Right atrium auricular region (tissue), 2 donors: ENCODE results near the gene ST13. TPM values are rescaled to one million over a fixed set of nuclear protein-coding genes. Genes with fewer than 3 reads are reported as not detected.
A peak's percentile ranks its signal among the peaks of the same experiment; 100 is the strongest.

Experiments
- DNase-seq: peaks from one replicate; pipeline ENCODE4 v3.0.0-alpha.2; 2019; ENCODE audit warnings: low spot score
- H3K27ac ChIP-seq, 2 donors: fragments of 200-600 bp; sonication (generic); 1 replicate in 1 of 2; 2 replicates in 1 of 2; pipeline ENCODE4 v1.5.1; 2016 to 2019
- H3K27me3 ChIP-seq, 2 donors: fragments of 200-600 bp; sonication (generic); one replicate each; pipeline versions ENCODE4 v1.5.1 to v1.6.0; 2017 to 2019
- H3K36me3 ChIP-seq: fragments of 200-600 bp; sonication (generic); one replicate; pipeline ENCODE4 v1.5.1; 2016
- H3K4me1 ChIP-seq, 2 donors: fragments of 200-600 bp; sonication (generic); one replicate each; pipeline versions ENCODE4 v1.5.1 to v1.6.0; 2017 to 2019
- H3K4me3 ChIP-seq, 2 donors: fragments of 200-600 bp; sonication (generic); 1 replicate in 1 of 2; 2 replicates in 1 of 2; pipeline ENCODE4 v1.5.1; 2017 to 2019; ENCODE audit warnings: mild to moderate bottlenecking in 1 of 2, moderate library complexity in 1 of 2
- H3K9me3 ChIP-seq, 2 donors: fragments of 200-600 bp; sonication (generic); one replicate each; pipeline ENCODE4 v1.5.1; 2019
- CTCF ChIP-seq, 2 donors: fragments of 200-600 bp; sonication (generic); IDR thresholded peaks; one replicate each; pipeline ENCODE4 v1.5.1; 2019; ENCODE audit warnings: antibody characterized with exemption in 2 of 2
- total RNA-seq, 2 donors: library from RNA; depleted of rRNA; stranded (reverse); fragments of >200 nt; gene quantifications; one replicate each; pipeline ENCODE4 v1.1.0, GENCODE V29; 2016

ST13 gene
- 100 to 1,000 TPM; 101 to 105 TPM for total RNA-seq

DNA sequence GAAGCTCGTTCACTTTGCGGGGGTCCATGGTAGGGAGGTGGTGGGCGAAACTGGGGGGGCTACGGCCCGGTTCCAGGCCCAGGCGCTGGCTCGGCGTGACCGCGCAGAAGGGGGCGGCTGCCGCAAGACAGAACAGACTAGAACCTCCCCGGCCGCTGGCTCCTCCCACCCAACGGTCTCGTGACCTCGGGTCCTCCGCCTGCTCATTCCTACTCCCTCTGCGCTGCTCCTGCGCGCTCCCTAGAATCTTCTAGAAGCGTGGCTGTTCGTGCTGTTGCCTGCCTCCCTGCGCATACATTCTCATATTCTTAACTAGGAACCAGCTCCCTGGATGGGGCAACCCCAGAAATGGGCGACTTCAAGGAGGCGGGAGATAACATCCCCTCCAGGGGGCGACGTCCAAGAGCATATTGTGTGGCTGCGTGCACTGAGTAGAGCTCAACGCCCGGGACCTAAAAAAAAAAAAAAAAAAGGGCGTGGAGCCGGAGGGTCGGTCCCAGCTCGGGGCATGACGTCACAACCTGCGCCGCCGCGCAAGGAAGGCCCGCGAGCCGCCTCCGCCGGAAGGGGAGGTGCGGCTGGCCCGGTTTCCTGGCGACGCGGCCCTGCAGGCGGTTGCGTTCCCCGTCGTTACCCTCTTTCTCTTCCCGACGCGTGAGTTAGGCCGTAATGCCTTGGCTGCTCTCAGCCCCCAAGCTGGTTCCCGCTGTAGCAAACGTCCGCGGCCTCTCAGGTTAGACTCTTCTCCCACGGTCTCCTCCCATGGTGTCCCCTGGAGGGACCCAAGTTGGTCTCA, at the start of gene ST13, which contains the start of gene XPNPEP3:
ST13 (minus strand) TSS at position 127 of the 796 bp plus-strand sequence; CDS start at position 28, 99 bp downstream.
XPNPEP3 (plus strand) TSS at position 636 of the 796 bp plus-strand sequence; CDS start at position 670, 34 bp downstream.
- peak in 1 of 2 donors; percentile 26 for TF ChIP-seq CTCF (IDR thresholded peaks at IDR 0.05)
- Histone ChIP-seq H3K27me3 (no peaks in the 10 kb centered on the region), H3K36me3 (no peaks in the 10 kb centered on the region), H3K4me1 (peaks cover 0 to 48% of the 10 kb centered on the region in 2 donors), H3K4me3 (peak within 1 kb of the TSS; percentile 87 to 97), H3K9me3 (no peaks in the 10 kb centered on the region), H3K27ac (peak within 1 kb of the TSS; percentile 96 to 98)
- peak; percentile 97 for DNase-seq

DNA sequence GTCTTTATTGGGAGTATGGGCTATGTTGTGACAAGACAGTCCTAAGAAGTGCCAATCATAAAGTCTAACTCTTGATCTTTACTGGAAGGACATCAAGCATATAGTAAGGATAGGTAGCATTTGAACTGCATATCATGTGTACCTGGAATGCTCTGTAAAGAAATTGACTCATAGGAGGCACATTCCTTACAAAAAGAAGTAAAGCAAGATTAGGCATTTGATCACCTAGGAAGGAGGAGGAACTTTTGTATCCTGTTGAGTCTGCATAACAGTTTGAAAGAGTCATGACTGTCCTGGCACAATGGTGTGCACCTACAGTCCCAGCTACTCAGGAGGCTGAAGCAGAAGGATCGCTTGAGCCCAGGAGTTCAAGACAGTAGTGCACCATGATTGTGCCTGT, 47.7 kb upstream of the ST13 start:
- H3K4me3 ChIP-seq, result no peak overlapping the region
- no peaks in the 10 kb centered on the region for H3K9me3 ChIP-seq
- no peak overlapping the region for H3K27ac ChIP-seq
- peaks cover 10% of the 10 kb centered on the region for H3K36me3 ChIP-seq
- H3K27me3 ChIP-seq, result no peaks in the 10 kb centered on the region
- DNase-seq, result no peak
- no peaks in the 10 kb centered on the region for H3K4me1 ChIP-seq
- no peak for TF ChIP-seq CTCF (IDR thresholded peaks at IDR 0.05)

DNA sequence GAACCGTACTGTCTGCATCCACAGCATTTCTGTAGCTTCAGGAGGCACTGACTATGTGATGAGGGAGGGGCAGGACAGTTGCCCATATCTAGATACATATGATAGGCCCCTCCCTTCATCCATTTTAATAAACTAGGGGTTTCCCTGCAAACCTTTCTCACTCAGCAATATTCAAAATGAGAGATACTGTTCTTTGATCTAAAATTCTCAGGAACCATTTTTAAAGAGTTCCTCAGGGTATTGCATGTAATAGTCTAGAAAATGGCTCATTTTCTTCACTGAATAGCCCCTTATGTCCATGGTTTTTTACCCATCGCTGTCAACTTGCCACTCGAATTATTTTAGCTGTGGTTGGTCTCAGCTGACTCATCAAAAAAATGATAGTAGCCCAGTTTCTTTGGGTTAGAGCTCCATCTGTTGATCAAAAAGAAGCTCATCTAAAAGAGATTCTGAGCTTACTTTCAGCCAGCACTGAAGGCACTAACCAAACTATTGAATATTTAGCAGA, 42.5 kb upstream of the ST13 start:
- H3K4me3 ChIP-seq, result no peak overlapping the region
- H3K27ac ChIP-seq, result no peak overlapping the region
- H3K27me3 ChIP-seq, result no peaks in the 10 kb centered on the region
- DNase-seq, result no peak
- no peaks in the 10 kb centered on the region for H3K36me3 ChIP-seq
- H3K9me3 ChIP-seq, result no peaks in the 10 kb centered on the region
- H3K4me1 ChIP-seq, result no peaks in the 10 kb centered on the region
- peak; percentile 23 to 60 for TF ChIP-seq CTCF (IDR thresholded peaks at IDR 0.05)

GRCh38 chr22:40894417-40894816, 38.0 kb upstream of the ST13 start:
- Histone ChIP-seq H3K36me3 (peaks cover 6% of the 10 kb centered on the region), H3K4me3 (no peak overlapping the region), H3K27me3 (no peaks in the 10 kb centered on the region), H3K9me3 (no peaks in the 10 kb centered on the region), H3K27ac (no peak overlapping the region), H3K4me1 (no peaks in the 10 kb centered on the region)
- no peak for DNase-seq
- no peak for TF ChIP-seq CTCF (IDR thresholded peaks at IDR 0.05)

- H3K4me3 ChIP-seq, result no peak overlapping the region
- peaks cover 36% of the 10 kb centered on the region for H3K36me3 ChIP-seq
- no peak overlapping the region for H3K27ac ChIP-seq
- no peaks in the 10 kb centered on the region for H3K4me1 ChIP-seq
- H3K9me3 ChIP-seq, result no peaks in the 10 kb centered on the region
- no peak for DNase-seq
- TF ChIP-seq CTCF (IDR thresholded peaks at IDR 0.05), result no peak
- H3K27me3 ChIP-seq, result no peaks in the 10 kb centered on the region
Observed at GRCh38 chr22:40890881-40891280, 34.4 kb upstream of the ST13 start.
